DLD1 (cell line): ENCODE data around the gene AKR7A3.
"Not testable (repeated sequence)": the region's sequence is repeated elsewhere in the genome, so short reads cannot be mapped to it uniquely, and the experiment has no call there.

Experiments
- in situ Hi-C: cut with HindIII; loops from 2 replicates; pipeline ENCODE4 v1.10.0; 2017; ENCODE audit warnings: low sequenced_read_pairs

Gene AKR7A3

DNA sequence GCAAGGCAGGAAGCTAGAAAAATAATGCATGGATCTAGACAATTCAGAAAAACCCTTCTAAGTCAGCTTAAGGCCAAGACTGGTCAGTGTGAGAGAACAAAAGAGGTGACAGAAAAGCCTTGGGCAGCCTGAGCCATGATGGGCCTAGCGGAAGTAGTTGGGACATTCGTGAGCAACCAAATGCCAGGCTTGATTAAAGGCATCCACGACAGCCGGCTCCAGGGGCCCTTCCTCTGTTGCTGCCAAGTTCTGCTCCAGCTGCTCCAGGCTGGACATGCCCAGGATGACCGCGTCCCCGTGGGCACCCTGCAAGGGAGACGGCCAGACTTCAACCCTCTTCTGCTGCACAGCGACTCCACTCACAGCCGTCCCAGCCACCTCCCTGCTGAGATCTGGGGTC lies 15.5 kb upstream of the AKR7A3 start:
- in situ Hi-C loops: not testable (repeated sequence)

DNA sequence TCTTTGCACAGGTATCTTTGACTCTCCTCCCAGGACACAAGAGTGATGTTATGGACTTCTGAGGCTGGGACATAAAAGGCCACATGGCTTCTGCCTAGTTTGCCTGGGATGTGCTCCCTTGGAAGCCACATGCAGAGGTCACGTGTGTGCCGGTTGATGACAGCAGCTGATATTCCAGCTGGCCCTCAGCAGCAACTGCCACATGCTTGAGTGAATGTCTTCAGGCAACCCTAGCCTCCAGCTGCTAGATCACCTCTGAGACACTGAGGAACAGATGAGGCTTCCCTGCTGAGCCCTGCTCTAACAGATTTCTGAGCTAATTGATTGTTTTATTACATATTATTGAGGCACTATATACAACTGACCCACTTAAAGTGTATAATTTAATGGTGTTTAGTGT lies 11.6 kb upstream of the AKR7A3 start:
- in situ Hi-C loops: no loop called here

DNA sequence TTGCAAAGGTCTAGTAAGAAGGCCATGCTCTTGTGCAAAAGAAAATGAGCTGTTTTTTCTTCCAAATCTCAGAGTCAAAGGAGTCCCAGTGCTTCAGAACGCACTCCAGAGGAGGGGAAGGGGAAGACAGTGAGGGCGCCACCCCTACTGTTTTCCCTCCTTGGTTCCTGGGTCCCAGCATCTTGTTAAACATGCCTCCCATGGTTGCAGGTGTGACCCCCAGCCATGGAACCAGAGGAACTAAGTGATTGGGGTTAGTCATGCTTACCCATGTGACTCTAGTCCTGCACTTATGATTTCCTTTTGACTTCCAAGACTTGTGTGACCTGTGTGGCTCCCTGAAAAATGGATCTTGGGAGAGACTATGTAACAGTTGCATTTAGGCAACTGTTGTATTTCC lies 6.1 kb upstream of the AKR7A3 start:
- in situ Hi-C loops: no loop called here

DNA sequence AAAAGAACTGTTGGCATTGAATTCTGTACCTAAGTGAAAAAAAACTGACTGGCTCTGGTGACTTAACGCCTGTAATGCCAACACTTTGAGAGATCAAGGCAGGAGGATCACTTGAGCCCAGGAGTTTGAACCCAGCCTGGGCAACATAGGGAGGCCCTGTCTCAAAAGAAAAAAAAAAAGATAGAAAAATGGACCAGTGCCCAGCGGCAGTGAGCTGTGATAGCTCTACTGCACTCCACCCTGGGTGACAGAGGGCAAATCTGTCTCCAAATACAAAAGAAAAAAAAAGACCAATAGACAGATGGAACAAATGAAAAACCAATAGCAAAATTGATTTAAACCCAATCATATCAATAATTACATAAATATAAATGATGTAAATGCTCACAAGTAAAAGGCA lies 674 bp upstream of the AKR7A3 start:
- in situ Hi-C loops: no loop called here

DNA sequence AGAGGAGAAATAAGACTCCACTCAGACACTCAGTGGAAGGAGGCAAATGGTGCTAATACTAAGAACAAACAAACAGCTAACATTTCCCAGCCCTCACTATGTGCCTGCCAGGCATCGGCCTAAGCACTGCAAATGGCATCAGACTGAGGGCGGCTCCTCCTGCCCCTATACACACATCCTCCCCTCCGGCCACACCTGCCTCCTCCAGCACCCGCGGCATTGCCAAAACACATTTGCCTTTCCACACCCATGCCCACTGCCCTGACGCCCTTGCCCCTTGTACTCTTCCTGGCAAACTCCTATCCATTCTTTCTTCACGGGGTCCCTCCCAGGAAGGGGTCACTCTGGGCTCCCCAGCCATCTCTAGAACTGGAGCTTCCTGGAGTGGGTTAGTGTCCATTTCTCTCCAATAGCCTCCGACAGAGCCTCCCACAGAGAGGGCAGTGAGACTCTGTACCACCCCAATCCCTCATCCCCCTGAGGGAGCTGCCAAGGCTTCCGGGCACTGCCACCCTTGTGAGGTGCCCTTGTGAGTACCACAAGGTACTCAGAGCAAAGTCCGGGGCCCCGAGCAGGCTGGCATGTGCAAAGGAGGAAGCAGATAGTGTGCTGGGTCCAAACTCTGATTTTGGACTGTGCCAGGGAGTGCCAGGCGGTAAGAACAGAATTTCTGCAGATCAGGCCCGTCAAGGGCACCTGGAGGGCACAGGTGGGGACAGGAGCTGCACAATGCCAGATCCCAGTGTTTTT lies 959 bp downstream of the AKR7A3 start:
- in situ Hi-C loops: no loop called here

DNA sequence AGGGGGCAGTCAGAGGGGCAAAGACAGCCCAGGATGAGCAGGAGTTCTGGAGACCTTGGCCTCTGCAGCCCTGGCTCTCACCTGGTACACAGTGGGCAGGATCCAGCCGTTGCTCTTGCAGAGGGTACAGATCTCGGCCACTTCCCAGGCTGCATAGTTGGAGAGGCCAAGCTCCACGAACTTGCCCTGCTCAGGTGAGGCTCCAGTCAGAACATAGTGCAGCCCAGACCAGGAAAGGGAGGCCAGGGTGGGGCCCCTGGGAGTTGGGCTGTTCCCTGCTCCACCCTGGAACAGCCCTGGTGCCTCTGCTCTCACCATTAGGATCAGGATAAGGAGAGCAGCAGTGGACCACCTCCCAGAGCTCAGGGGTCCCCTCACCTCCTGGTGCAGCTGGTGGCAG lies 2.8 kb downstream of the AKR7A3 start:
- in situ Hi-C loops: not testable (repeated sequence)

DNA sequence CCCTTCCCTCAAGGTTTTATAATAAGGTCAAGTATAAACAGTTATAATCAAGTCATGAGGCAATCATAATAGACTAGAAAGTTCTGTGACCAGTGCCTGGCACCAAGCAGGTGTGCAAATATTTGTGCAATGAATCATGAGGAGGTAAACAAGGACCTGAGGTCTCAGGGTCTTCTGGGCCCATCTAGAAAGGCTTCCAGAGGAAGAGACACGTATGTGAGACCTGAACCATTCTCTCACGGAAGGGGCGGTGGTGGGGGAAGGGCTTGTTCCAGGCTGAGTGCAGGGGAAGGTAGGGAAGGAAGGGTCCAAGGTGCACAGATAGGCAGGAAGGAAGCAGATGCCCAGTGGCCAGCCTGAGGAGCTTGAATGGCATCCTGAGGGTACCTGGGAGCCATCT lies 3.2 kb downstream of the AKR7A3 start:
- in situ Hi-C loops: not testable (repeated sequence)

DNA sequence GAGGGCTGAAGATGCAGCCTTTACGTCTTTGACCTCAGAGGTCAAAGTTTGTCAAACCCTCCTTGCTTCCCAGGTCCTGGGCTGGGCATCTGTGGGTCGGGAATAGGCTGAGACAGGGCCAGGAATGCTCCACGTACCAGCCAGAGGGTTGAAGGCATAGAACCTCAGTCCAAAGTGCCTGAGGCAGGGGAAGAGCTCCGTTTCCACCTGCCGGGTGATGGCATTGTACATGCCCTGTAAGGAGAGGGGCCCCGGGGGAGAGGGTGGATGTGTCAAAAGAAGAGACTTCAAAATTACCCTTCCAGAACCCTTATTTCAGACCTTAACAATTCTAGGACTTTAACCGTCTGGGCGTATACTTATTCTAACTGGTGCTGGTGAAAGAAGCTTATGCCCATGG lies 3.7 kb downstream of the AKR7A3 start:
- in situ Hi-C loops: no loop called here

DNA sequence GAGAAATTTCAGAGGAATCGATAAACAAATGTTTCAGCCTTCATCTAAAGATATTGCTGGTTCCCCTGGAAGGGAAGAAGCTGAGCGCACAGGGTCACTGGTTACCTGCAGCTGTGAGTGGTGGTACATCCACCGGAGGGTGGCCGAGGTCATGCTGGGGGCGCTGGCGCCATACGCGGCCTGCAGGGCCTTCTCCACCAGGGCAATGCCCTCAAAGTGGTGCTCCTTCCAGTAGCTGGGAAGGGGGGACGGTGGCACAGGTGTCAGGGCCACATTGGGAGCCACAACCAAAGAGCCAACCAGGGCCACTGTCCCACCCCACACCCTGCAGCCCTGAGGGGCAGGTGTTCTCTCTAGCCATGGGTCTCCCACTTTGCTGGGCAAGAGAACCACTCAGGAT lies 4.7 kb downstream of the AKR7A3 start:
- in situ Hi-C loops: no loop called here

DNA sequence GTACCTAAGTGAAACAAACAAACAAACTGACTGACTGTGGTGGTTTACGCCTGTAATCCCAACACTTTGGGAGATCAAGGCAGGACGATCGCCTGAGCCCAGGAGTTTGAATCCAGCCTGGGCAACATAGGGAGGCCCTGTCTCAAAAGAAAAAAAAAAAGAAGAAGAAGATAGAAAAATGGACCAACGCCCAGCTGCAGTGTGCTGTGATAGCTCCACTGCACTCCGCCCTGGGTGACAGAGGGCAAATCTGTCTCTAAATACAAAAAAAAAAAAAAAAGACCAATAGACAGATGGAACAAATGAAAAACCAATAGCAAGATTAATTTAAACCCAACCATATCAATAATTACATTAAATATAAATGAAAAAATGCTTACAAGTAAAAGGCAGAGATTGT lies 13.9 kb downstream of the AKR7A3 start:
- in situ Hi-C loops: no loop called here

DNA sequence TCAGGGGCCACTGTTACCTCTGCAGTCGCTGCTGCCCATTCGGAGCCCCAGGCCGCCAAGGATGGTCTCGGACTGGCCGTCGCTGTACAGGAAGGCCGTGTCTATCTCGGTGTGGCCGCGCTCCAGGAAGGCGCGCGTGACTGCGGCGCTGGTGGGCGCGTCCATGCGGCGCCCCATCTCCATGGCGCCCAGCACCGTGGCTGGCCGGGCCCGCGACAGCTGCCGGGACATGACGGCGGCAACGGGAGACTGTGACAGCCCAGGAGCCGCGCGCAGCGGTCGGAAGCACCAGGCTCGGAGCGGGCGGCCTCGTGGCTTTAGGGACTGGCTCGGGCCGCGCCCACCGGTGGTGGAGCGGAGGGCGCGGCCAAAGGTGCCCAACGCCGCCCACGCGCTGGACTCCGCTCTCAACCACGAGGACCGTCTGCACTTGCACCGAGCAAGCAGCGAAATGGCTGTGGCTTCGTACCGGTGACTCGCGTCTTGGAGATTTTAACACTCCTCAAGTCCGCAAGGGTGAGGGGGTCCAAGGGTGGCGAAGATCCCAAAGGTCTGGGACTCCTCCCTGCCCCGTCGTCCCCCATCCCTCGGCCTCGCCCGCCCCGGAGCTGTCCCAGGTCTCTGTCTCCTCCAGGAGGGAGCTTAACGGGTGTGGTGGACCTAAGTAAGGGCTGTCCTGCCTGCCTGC lies 14.6 kb downstream of the AKR7A3 start:
- in situ Hi-C loops: not testable (repeated sequence)

DNA sequence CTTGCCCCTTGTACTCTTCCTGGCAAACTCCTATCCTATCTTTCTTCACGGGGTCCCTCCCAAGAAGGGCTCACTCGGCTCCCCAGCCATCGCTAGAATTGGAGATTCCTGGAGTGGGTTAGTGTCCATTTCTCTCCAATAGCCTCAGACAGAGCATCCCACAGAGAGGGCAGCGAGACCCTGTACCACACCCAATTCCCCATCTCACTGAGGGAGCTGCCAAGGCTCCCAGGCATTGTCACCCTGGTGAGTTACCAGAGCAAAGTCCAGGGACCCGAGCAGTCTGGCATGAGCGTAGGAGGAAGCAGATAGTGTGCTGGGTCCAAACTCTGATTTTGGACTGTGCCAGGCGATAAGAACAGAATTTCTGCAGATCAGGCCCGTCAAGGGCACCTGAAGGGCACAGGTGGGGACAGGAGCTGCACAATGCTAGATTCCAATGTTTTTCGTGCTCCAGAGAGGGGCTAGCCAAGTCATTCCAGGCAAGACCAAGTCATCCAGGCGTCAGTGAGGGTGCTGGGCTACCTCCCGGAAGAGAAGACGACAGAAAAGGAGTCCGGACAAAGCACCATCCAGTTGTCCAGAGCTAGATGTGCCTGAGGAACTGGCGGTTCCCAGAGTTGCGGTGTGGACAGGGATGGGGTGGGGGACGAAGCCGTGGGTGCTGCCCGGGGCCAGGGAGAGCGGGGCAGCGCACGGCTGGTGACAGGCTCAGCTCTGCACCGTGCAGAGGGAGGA lies 15.3 kb downstream of the AKR7A3 start:
- in situ Hi-C loops: no loop called here

DNA sequence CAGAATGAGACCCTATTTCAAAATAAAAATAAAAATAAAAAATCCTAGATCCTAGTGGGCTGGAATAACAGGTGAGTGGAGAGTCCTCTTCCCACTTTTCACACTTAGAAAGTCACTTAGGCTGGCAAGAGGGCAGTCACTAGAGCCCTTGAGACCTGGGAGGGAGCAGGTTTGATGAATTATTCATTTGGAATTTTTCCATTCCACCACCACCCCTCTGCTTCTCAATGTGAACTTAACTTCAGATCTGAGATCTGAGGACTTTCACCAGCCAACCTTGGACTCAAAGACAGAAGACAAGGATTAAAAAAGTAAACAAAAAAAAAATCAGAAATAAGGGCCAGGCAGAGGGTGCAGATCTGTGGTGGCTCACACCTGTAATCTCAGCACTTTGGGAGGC lies 16.5 kb downstream of the AKR7A3 start:
- in situ Hi-C loops: no loop called here

DNA sequence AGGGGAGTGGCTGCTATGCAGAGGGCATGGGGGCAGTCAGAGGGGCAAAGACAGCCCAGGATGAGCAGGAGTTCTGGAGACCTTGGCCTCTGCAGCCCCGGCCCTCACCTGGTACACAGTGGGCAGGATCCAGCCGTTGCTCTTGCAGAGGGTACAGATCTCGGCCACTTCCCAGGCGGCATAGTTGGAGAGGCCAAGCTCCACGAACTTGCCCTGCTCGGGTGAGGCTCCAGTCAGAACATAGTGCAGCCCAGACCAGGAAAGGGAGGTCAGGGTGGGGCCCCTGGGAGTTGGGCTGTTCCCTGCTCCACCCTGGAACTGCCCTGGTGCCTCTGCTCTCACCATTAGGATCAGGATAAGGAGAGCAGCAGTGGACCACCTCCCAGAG lies 18.2 kb downstream of the AKR7A3 start:
- in situ Hi-C loops: not testable (repeated sequence)

DNA sequence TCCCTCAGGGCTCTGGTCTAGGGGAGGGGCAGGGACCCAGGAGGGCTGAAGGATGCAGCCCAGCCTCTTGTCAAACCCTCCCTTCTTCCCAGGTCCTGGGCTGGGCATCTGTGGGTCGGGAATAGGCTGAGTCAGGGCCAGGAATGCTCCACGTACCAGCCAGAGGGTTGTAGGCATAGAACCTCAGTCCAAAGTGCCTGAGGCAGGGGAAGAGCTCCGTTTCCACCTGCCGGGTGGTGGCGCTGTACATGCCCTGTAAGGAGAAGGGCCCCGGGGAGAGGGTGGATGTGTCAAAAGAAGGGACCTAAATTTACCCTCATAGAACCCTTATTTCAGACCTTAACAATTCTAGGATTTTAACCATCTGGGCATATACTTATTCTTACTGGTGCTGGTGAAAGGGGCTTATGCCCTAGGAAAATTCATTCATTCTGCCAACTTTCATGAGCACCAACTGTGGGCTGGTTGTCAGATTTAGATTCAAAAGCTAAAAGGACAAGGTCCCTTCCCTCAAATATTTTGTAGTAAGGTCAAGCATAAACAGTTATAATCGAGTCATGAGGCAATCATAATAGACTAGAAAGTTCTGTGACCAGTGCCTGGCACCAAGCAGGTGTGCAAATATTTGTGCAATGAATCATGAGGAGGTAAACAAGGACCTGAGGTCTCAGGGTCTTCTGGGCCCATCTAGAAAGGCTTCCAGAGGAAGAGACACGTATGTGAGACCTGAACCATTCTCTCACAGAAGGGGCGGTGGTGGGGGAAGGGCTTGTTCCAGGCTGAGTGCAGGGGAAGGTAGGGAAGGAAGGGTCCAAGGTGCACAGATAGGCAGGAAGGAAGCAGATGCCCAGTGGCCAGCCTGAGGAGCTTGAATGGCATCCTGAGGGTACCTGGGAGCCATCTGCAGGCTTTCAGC lies 18.9 kb downstream of the AKR7A3 start:
- in situ Hi-C loops: not testable (repeated sequence)

DNA sequence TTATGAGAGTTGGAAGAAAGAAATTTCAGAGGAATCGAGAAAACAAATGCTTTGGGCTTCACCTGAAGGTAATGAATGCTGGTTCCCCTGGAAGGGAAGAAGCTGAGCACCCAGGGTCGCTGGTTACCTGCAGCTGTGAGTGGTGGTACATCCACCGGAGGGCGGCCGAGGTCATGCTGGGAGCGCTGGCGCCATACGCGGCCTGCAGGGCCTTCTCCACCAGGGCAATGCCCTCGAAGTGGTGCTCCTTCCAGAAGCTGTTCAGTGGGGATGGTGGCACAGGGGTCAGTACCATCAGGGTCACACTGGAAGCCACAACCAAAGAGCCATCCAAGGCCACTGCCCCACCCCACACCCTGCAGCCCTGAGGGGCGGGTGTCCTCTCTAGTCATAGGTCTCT lies 20.1 kb downstream of the AKR7A3 start:
- in situ Hi-C loops: no loop called here

DNA sequence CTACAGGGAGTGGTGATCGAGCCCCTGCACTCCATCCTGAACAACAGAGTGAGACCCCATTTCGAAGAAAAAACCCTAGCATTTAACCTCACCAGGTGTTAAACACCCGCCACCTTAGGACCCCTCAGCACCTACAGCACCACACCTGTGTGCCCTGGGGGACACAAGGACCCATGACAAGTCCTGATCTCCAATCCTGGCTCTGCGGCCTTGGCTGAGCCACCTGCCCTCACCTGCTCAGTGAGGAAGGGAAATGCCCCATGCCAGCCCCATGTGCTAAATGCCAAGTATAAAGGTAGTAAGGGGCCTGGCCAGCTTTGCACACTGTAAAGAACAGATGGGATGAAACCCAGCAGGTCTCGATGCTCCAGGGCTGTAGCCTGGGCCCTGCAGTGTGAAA lies 25.8 kb downstream of the AKR7A3 start:
- in situ Hi-C loops: no loop called here

DNA sequence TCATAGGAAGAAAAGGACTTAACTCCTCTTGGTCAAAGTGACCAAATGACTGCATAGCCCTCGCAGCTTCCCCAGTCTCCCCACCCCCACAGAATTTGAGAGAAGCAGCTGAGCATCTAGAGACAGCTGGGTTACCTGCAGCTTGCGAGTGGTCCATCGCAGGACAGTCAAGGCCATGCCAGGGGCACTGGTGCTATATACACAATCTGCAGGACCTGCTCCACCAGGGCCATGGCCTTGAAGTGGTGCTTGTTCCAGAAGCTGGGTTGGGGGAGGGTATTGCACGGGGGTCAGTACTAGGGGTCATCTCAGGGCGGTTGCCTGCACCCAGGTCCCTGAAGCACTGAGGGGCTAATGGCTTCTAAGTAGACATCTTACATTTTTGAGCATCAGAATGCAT lies 26.5 kb downstream of the AKR7A3 start:
- in situ Hi-C loops: no loop called here

DNA sequence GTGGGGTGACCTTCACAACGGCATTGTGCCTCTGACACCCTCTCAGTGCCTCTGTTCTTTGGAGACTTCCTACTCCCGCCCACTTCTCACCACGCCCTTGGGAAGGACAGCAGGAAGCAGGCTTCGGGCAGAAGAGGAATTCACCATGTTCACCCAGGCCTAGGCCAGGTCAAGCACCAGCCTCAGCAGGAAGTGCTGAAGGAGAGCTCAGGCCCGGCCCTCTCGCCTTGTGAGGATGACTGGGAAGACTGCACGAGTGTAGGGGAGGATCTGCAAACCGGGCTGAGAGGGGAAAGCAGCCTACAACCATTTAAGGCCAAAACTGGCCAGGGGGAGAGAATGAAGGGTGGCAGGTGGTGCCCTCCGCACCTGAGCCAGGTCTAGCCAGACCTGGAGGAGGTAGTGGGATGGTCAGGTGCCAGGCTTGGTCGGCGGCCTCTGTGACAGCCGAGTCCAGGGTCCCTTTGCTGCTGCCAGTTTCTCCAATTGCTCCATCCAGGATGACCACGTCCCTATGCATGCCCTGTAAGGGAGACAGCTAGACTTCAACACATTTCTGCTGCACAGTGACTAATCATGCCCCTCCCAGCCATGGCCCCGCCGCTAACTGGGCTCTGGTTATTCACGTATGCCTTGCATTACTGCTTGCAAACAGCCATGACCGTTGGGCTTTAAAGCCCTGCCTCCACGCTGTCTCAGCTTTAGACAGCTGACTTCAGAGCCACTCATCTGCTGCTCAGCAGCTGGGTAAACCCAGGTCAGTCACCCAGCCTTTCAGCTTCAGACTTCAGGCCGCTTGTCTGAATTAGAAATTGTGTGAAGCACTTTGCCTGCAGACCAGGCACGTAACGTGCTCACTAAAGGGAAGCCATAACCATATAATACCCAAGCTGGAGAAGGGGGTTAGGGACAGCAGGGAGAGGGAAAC lies 28.1 kb downstream of the AKR7A3 start:
- in situ Hi-C loops: no loop called here

DNA sequence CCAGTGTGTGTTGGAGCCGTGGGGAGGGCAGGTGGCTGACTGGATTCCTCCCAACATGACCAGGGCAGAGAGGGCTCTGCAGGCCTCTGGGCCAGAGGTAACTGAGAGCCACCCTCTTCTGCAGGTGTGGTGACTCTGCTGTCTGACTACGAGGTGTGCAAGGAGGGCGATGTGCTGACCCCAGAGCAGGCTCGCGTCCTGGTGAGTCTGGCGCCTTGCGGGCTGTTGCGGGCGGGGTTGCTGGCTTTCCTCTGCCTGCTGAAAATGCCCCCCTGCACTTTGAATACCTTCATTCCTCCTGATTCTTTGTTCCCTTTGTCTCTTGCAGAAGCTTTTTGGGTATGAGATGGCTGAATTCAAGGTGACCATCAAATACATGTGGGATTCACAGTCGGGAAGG lies 30.2 kb downstream of the AKR7A3 start:
- in situ Hi-C loops: no loop called here
